HL-60 (cell line): ENCODE results near the gene CAMK2G.

Experiments used
- CTCF ChIP-seq: IDR thresholded peaks from one replicate; pipeline ENCODE4 v1.5.1; 2011; ENCODE audit warnings: low read length, control low read depth, inconsistent platforms; ENCODE audit not compliant: insufficient read depth
- GABPA ChIP-seq: IDR thresholded peaks from 2 replicates; pipeline ENCODE4 v1.6.1; 2012; ENCODE audit warnings: low read depth
- POLR2AphosphoS5 ChIP-seq: IDR thresholded peaks from 2 replicates; pipeline ENCODE4 v1.6.1; 2012; ENCODE audit warnings: low read depth
- REST ChIP-seq: IDR thresholded peaks from 2 replicates; pipeline ENCODE4 v1.6.1; 2012; ENCODE audit warnings: low read depth; ENCODE audit not compliant: insufficient replicate concordance
- SPI1 ChIP-seq: IDR thresholded peaks from 2 replicates; pipeline ENCODE4 v1.6.1; 2012; ENCODE audit warnings: low read depth, mild to moderate bottlenecking, borderline replicate concordance

- no peak for TF ChIP-seq CTCF
- TF ChIP-seq POLR2AphosphoS5, result no peak
- no peak for TF ChIP-seq GABPA
- no peak for TF ChIP-seq REST
- no peak for TF ChIP-seq SPI1
Observed at GRCh38 chr10:73850863-73851461, 23.4 kb downstream of the CAMK2G start.
